Upper lobe of left lung (tissue), 4 donors: Measurements from ENCODE around the gene LAIR2.

Source experiments
- CTCF ChIP-seq, 6 experiments: fragments of 450-650 bp in 4 of 6; fragments of 200-600 bp in 2 of 6; sonication (generic) in 2 of 6; IDR thresholded peaks; one replicate each; pipeline ENCODE4 v1.5.1; 2016 to 2019; ENCODE audit warnings: antibody characterized with exemption in 6 of 6
- EP300 ChIP-seq, 4 donors: sonication (generic); formaldehyde crosslinking; IDR thresholded peaks; one replicate each; pipeline ENCODE4 v1.5.1; 2017; ENCODE audit warnings: antibody characterized with exemption in 4 of 4, control low read depth in 2 of 4
- POLR2A ChIP-seq, 4 donors: fragments of 450-650 bp; IDR thresholded peaks; one replicate each; pipeline ENCODE4 v1.5.1; 2016 to 2017; ENCODE audit warnings: antibody characterized with exemption in 4 of 4, mild to moderate bottlenecking in 2 of 4
- POLR2AphosphoS5 ChIP-seq, 2 donors: sonication (generic); formaldehyde crosslinking; IDR thresholded peaks; one replicate each; pipeline ENCODE4 v1.5.1; 2017; ENCODE audit warnings: antibody characterized with exemption in 2 of 2

GRCh38 chr19:54456423-54457373, 45.9 kb upstream of the LAIR2 start:
- no peak for TF ChIP-seq CTCF (IDR thresholded peaks at IDR 0.05)
- TF ChIP-seq POLR2A (IDR thresholded peaks at IDR 0.05): no peak
- no peak for TF ChIP-seq EP300 (IDR thresholded peaks at IDR 0.05)
- TF ChIP-seq POLR2AphosphoS5 (IDR thresholded peaks at IDR 0.05): no peak
